NB4 (cell line): Measurements from ENCODE around the gene GARIN6.
"Not testable (repeated sequence)": the region's sequence is repeated elsewhere in the genome, so short reads cannot be mapped to it uniquely, and the experiment has no call there.

Source experiments
- POLR2A ChIP-seq: IDR thresholded peaks from 2 replicates; pipeline ENCODE4 v1.6.1; 2011; ENCODE audit warnings: mild to moderate bottlenecking; ENCODE audit not compliant: insufficient read length; ENCODE audit errors: extremely low read depth
- TF ChIP-seq, protein P1 (sequence below): IDR thresholded peaks from one replicate; pipeline ENCODE4 v1.5.1; 2012; ENCODE audit warnings: low read depth, low read length

DNA sequence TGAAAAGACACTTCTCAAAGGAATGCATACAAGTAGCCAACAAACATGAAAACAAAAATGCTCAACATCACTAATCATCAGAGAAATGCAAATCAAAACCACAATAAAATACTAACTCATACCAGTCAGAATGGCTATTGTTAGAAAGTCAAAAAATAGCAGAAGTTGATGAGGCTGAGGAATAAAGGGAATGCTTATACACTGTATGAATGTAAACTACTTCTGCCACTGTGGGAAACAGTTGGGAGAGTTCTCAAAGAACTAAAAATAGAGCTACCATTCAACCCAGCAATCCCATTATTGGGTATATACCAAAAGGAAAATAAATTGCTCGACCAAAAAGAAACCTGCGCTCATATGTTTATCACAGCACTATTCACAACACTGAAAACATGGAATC, 23.0 kb upstream of the GARIN6 start:
- TF ChIP-seq, protein P1, sequence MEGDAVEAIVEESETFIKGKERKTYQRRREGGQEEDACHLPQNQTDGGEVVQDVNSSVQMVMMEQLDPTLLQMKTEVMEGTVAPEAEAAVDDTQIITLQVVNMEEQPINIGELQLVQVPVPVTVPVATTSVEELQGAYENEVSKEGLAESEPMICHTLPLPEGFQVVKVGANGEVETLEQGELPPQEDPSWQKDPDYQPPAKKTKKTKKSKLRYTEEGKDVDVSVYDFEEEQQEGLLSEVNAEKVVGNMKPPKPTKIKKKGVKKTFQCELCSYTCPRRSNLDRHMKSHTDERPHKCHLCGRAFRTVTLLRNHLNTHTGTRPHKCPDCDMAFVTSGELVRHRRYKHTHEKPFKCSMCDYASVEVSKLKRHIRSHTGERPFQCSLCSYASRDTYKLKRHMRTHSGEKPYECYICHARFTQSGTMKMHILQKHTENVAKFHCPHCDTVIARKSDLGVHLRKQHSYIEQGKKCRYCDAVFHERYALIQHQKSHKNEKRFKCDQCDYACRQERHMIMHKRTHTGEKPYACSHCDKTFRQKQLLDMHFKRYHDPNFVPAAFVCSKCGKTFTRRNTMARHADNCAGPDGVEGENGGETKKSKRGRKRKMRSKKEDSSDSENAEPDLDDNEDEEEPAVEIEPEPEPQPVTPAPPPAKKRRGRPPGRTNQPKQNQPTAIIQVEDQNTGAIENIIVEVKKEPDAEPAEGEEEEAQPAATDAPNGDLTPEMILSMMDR, result not testable (repeated sequence)
- not testable (repeated sequence) for TF ChIP-seq POLR2A
